Liver (tissue), 9 donors: Measurements from ENCODE around the gene RAPGEF2. TPM values are rescaled to one million over a fixed set of nuclear protein-coding genes. Genes with fewer than 3 reads are reported as not detected.
A peak's percentile ranks its signal among the peaks of the same experiment; 100 is the strongest.

Experiments
- DNase-seq: peaks from one replicate; pipeline ENCODE4 v3.0.0-alpha.2; 2017; ENCODE audit warnings: low spot score
- H3K27ac ChIP-seq, 2 donors: one replicate each; pipeline ENCODE4 v1.7.0; 2013; ENCODE audit warnings: inconsistent platforms in 2 of 2, low read length in 2 of 2, control low read depth in 1 of 2, low read depth in 1 of 2, mild to moderate bottlenecking in 1 of 2
- H3K27me3 ChIP-seq, 4 donors: one replicate each; pipeline versions ENCODE4 v1.6.1 to v1.7.0; 2013; ENCODE audit warnings: low read length in 3 of 4, inconsistent platforms in 1 of 4, mild to moderate bottlenecking in 1 of 4, moderate library complexity in 1 of 4; ENCODE audit not compliant: control insufficient read depth in 4 of 4, insufficient read depth in 4 of 4
- H3K36me3 ChIP-seq, 4 donors: one replicate each; pipeline versions ENCODE4 v1.6.1 to v1.7.0; 2013; ENCODE audit warnings: low read length in 3 of 4, mild to moderate bottlenecking in 3 of 4, low read depth in 1 of 4, moderate library complexity in 1 of 4; ENCODE audit not compliant: control insufficient read depth in 4 of 4, insufficient read depth in 3 of 4
- H3K4me1 ChIP-seq, 4 donors: one replicate each; pipeline versions ENCODE4 v1.6.1 to v1.7.0; 2013; ENCODE audit warnings: low read length in 3 of 4, mild to moderate bottlenecking in 3 of 4, moderate library complexity in 1 of 4; ENCODE audit not compliant: control insufficient read depth in 4 of 4, insufficient read depth in 4 of 4
- H3K4me3 ChIP-seq, 3 donors: one replicate each; pipeline versions ENCODE4 v1.6.1 to v1.7.0; 2013; ENCODE audit warnings: low read length in 3 of 3, control low read depth in 1 of 3, low read depth in 1 of 3, mild to moderate bottlenecking in 1 of 3
- H3K9ac ChIP-seq, 2 donors: one replicate each; pipeline ENCODE4 v1.7.0; 2013; ENCODE audit warnings: low read length in 2 of 2, mild to moderate bottlenecking in 2 of 2, moderate library complexity in 2 of 2, control low read depth in 1 of 2, low read depth in 1 of 2
- H3K9me3 ChIP-seq, 4 donors: one replicate each; pipeline versions ENCODE4 v1.6.1 to v1.7.0; 2013; ENCODE audit warnings: low read length in 3 of 4; ENCODE audit not compliant: control insufficient read depth in 4 of 4
- ATF3 ChIP-seq: IDR thresholded peaks from 2 replicates; pipeline ENCODE4 v1.6.1; 2016; ENCODE audit warnings: antibody characterized with exemption
- CTCF ChIP-seq: fragments of 150-350 bp; IDR thresholded peaks from 2 replicates; pipeline ENCODE4 v1.5.1; 2017; ENCODE audit warnings: improper control_type of control experiment, low read depth, low read length; ENCODE audit not compliant: missing input control
- EGR1 ChIP-seq, 2 donors: IDR thresholded peaks; 2 replicates each; pipeline ENCODE4 v1.6.1; 2016 to 2018; ENCODE audit warnings: antibody characterized with exemption in 2 of 2, low read depth in 2 of 2
- FOXA1 ChIP-seq: IDR thresholded peaks from 2 replicates; pipeline ENCODE4 v1.6.1; 2016; ENCODE audit warnings: antibody characterized with exemption
- FOXA2 ChIP-seq: IDR thresholded peaks from 2 replicates; pipeline ENCODE4 v1.6.1; 2016; ENCODE audit warnings: antibody characterized with exemption
- GABPA ChIP-seq, 2 donors: IDR thresholded peaks in 1 of 2; conservative IDR thresholded peaks in 1 of 2; 2 replicates each; pipeline ENCODE4 v1.6.1; 2016; ENCODE audit warnings: antibody characterized with exemption in 2 of 2, mild to moderate bottlenecking in 1 of 2, moderate library complexity in 1 of 2
- HNF4A ChIP-seq, 2 donors: conservative IDR thresholded peaks; 2 replicates each; pipeline ENCODE4 v1.6.1; 2016; ENCODE audit warnings: antibody characterized with exemption in 2 of 2, mild to moderate bottlenecking in 2 of 2
- HNF4G ChIP-seq: IDR thresholded peaks from 2 replicates; pipeline ENCODE4 v1.6.1; 2016; ENCODE audit warnings: antibody characterized with exemption
- MAX ChIP-seq: IDR thresholded peaks from 2 replicates; pipeline ENCODE4 v1.6.1; 2016; ENCODE audit warnings: antibody characterized with exemption
- NR2F2 ChIP-seq: IDR thresholded peaks from 2 replicates; pipeline ENCODE4 v1.6.1; 2016; ENCODE audit warnings: antibody characterized with exemption
- RAD21 ChIP-seq, 2 donors: IDR thresholded peaks; 2 replicates each; pipeline ENCODE4 v1.6.1; 2016; ENCODE audit warnings: antibody characterized with exemption in 2 of 2, mild to moderate bottlenecking in 2 of 2
- REST ChIP-seq: IDR thresholded peaks from 2 replicates; pipeline ENCODE4 v1.6.1; 2016; ENCODE audit warnings: antibody characterized with exemption, mild to moderate bottlenecking
- TAF1 ChIP-seq: conservative IDR thresholded peaks from 2 replicates; pipeline ENCODE4 v1.6.1; 2016; ENCODE audit warnings: antibody characterized with exemption, mild to moderate bottlenecking
- ZBTB33 ChIP-seq: IDR thresholded peaks from 2 replicates; pipeline ENCODE4 v1.6.1; 2016; ENCODE audit warnings: antibody characterized with exemption
- WGBS: extraction: QIAGEN DNeasy Blood & Tissue Kit; methylation state at CpG from one replicate; pipeline ENCODE4 v1.1.7; 2013; 5-methylcytosine and 5-hydroxymethylcytosine counted together
- polyA plus RNA-seq, 2 donors: library from polyadenylated mRNA; stranded (reverse) in 1 of 2; unstranded in 1 of 2; fragments of 200-250 nt in 1 of 2; fragments of >200 nt in 1 of 2; fragmentation: Nextera tagmentation in 1 of 2; extraction: Ambion mirVana in 1 of 2; gene quantifications; one replicate each; pipeline versions ENCODE4 v1.2.1 to v1.2.3, GENCODE V29; 2013 to 2015
- total RNA-seq, 2 donors: library from RNA; depleted of rRNA; stranded (reverse); fragments of >200 nt; gene quantifications; one replicate each; pipeline ENCODE4 v1.2.3, GENCODE V29; 2014
- donor health status: healthy.
- donor health status: healthy.
- donor health status: healthy.
- donor health status: healthy.
- donor health status: healthy.

The RAPGEF2 gene
- total and polyA plus RNA-seq, 4 donors, result 7.3 to 90.4 (median 32.2) TPM

- H3K4me3 ChIP-seq, result no peak overlapping the region
- no peak for DNase-seq
- 96% methylated on average over 4 of the region's 4 CpGs for WGBS
- H3K9me3 ChIP-seq, result no peaks in the 10 kb centered on the region
- no peaks in the 10 kb centered on the region for H3K27me3 ChIP-seq
- no peaks in the 10 kb centered on the region for H3K36me3 ChIP-seq
- no peak overlapping the region for H3K9ac ChIP-seq
- TF ChIP-seq HNF4A (conservative IDR thresholded peaks at IDR 0.05), result no peak
- TF ChIP-seq RAD21 (IDR thresholded peaks at IDR 0.05), result peak; percentile 12 to 26
- no peak for TF ChIP-seq TAF1
- TF ChIP-seq ZBTB33, result no peak
- TF ChIP-seq ATF3, result no peak
- TF ChIP-seq HNF4G, result no peak
- no peak for TF ChIP-seq FOXA1
- no peak overlapping the region for H3K27ac ChIP-seq
- no peaks in the 10 kb centered on the region for H3K4me1 ChIP-seq
These were observed 189.4 kb downstream of the RAPGEF2 start for GRCh38 chr4:159292137-159292896.

- 94% methylated on average over 9 of the region's 9 CpGs for WGBS
- TF ChIP-seq EGR1 (IDR thresholded peaks at IDR 0.05; ENCODE audit: low read depth in 2 of 2) (no peak), GABPA (IDR thresholded peaks at IDR 0.05 in 1 of 2, conservative IDR thresholded peaks at IDR 0.05 in 1 of 2) (no peak), CTCF (no peak), RAD21 (IDR thresholded peaks at IDR 0.05) (no peak), FOXA1 (no peak), MAX (no peak), FOXA2 (no peak), ZBTB33 (no peak), NR2F2 (no peak), REST (no peak)
- no peak overlapping the region for H3K4me3 ChIP-seq
- peaks cover 0 to 8% (median 4%) of the 10 kb centered on the region in 4 donors for H3K4me1 ChIP-seq
- no peaks in the 10 kb centered on the region for H3K9me3 ChIP-seq
- H3K27me3 ChIP-seq, result no peaks in the 10 kb centered on the region
- H3K36me3 ChIP-seq, result no peaks in the 10 kb centered on the region
- H3K9ac ChIP-seq, result no peak overlapping the region
- DNase-seq, result no peak
- H3K27ac ChIP-seq, result no peak overlapping the region
These were observed 191.1 kb downstream of the RAPGEF2 start for GRCh38 chr4:159293811-159294515.
